ENCODE results near the gene IL1RAPL2.

Gene IL1RAPL2

DNA sequence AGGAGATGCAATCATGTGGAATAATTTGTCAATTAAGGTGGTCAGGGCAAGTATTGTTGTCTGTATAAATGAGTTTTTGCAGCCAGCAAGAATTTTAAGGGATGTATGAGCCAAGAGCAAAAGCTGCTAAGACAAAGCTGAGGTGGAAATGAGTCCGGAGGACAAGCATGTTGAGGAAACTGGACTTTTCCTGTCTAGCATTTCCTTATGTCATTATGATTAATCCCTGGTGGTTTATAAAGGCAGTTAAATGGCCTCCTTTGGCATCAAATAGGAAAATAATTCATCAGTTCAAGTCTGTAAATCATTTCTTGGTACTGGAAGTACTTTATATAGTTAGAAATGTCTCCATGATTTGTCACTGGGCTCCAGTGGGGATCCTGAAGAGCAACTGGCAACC is 716.1 kb downstream of the IL1RAPL2 start:
- no peak for DNase-seq

DNA sequence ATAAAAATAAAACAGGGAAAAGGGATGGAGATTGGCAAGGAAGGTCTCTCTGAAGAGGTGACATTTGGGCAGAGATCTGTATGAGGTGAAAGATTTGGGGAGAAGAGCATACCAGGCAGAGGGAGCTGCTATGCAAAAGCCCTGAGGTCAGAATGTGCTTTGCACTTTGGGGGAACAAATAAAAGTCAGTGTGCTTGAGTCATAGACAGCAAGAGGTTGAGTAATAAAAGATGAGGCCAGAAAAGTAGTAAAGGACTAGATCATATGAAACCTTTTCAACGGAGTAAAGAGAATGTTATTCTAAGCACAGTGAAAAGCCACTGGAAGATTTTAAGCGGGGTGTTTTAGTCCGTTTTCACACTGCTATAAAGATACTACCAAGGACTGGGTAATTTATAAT is 731.0 kb downstream of the IL1RAPL2 start:
- no peak for DNase-seq

DNA sequence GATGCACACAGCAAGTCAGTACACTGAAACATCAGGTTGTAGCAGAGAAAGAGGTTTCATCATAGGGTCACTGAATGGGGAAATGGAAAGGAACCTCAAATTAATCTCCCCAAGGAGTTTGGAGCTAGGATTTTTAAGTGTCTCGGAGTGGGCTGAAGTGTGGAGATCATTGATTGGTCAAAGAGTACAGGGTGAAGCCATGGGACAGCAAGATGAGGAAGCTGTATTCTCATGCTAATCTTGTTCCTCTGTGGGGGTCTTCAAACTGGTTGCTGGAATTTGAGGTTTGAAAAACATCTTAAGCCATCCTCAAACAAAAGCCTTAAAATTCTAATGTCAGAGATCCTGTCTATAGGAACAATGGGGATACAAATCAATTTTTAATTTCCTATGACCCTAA is 733.3 kb downstream of the IL1RAPL2 start:
- DNase-seq = no peak

DNA sequence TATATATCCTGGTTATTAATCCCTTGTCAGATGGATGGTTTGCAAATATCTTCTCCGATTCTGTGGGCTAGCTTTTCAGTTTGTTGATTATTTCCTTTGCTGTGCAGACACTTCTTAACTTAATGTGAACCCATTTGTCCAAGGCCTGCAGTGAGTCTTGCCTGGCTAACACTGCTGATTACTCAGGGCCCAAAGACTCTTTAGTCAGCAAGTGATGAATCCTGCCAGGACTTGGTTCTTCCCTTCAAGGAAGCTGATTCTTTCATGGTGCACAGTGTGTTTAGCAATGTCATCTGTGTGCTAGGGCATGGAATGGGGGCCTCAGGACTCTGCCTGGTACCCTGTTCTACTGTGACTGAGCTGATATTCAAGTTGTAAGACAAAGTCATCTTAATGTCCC is 736.2 kb downstream of the IL1RAPL2 start:
- no peak for DNase-seq

DNA sequence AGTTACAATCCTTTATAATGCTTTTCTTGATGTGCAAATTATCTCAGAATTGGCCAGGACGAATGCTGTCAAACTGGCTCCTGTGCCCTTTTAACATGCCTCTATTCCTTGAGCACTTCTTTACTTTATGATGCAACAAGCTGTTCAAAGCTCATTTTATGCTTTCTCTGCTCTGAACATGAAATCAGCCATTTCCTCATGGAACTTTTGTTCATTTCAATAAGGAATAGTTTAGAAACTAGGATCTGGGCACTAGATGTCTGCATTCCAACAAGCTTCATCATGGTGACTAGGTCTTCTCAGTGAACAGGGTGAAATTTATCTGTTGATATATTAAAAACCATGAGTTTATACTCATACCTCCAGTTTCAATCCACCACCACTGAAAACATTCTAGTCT is 741.8 kb downstream of the IL1RAPL2 start:
- DNase-seq = no peak

DNA sequence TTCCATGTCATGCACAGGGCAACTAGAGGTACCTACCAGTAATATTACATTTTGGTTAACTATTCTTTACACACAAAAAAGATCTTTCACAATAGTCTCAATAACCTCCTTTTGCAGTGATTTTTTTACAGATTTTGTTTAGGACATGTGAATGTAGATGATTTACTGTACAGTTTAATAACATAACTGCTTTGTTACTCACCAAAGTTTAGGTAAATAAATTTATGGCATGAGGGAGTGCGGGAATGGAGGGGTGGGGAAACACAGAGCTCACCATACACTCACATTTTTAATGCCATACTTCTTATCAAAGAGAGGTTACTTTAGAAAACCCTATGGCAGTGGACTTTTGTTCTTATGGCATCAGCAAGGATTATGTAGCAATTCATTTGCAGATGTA is 747.6 kb downstream of the IL1RAPL2 start:
- DNase-seq = no peak

DNA sequence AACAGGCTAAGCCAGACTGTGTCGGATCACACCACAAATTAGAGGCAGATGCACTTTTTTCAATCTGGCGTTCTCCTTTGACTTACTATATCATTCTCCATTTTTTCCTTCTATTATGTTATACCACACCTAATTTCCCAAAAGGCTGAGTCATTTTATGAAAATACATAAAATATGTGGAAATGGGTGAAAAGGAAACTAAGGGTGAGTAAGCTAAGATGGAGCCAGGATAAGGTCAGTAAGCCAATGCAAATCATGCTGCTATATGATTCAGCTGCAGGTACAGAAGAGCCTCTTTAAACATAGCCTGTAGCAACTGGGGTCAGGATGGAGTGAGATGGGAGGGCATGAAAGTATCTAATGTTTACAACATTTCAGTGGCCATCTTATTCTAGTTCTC is 748.5 kb downstream of the IL1RAPL2 start:
- DNase-seq = no peak

DNA sequence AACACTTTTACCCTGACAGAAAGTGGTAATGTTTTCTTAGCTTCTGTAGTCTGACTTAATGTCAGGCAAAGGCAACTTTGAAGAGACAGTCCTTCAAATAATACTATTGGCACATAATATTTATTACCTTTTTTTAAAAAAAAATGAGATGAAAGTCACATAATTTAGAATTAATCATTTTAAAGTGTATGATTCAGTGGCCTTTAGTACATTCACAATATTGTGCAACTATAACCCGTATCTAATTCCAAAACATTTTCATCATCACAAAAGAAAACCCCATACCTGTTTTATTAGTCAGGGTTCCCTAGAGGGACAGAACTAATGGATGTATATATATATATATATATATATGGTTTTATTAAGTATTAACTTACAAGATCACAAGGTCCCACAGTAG is 749.2 kb downstream of the IL1RAPL2 start:
- no peak for DNase-seq

DNA sequence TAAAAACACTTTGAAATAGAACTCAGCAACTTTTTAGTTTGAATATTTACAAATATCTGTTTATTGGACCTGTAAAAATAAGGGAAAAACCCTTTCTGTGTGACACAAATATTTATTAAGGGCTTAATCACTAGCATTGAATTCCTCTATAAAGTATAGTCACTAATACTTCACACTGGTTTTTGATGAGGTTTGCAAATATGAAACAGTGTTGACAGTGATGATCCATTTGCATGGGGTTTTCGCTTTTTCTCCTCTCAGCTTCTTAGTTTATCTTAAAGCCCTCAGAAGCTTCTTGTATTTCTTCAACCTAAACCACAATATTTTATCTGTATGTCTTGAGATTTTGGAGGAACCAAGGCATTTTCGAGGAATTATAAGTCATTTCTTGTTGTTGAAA is 751.1 kb downstream of the IL1RAPL2 start:
- no peak for DNase-seq

DNA sequence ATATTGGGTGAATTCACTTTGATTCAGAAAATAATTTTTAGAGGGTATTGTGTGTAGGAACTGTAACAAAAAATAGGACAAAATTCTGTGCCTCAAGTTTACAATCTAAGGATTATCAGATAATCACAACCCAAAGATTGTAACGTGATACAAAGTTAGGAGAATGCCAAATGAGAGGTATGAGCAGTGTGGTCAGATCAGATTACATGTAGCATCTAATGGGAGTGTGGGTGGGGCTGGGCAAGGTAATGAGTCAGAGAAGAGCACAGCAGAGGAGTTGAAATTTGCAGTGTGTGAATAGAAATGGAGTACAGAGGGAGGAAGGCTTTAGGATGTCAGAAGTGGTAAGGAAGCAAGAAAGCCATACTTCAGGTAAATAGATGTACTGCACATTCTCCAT is 757.9 kb downstream of the IL1RAPL2 start:
- DNase-seq = no peak

DNA sequence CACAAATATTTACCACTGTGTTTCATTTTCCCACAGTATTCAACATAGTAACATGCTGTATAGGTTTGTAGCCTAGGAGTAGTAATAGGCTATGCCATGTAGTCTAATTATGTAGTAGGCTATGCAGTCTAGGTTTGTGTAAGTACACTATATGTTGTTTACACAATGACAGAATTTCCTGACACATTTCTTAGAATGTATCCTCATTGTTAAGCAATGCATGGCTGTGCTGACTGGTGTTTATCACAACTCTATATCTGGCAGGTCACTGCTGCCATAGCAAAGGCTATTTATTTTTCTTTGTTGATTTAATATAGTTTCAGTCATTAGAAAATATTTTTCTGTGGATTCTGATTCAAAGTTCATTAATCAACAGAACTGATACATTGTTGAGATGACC is 762.8 kb downstream of the IL1RAPL2 start:
- DNase-seq = no peak

DNA sequence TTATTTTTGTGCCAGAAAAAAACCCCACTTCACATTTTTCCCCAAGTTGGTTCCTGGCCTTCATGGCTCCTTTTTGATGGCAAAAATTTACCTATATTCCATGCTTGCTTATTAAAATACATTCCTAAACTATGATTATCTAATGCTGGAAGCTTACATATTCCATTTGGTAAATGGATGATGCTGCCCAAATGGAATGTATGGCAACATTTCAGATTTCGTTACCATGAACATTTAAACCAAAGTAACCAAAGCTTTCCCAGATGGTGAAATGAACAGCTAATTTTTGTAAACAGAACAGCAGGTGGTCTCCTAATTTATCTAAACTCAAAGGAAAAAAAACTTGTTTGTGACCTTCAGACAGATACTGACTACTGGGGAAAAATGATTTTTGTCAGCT is 765.2 kb downstream of the IL1RAPL2 start:
- no peak for DNase-seq

DNA sequence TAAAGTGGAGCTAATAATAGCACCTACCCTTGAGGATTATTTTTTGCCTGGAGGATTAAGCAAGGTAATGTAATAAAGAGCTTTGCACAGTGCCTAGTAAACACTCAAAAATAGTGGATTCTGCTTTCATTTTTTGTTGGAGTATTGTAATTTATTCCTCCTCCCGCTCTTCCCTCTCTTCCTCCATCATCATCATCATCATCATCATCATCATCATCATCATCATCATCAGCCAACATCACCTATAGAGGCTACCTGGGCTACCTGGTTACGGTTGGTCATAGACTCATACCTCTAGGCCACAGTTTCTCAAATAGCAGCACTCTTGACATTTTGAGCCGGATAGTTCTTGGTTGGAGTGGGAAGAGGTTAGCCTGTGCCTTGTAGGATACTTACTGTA is 781.4 kb downstream of the IL1RAPL2 start:
- no peak for DNase-seq

DNA sequence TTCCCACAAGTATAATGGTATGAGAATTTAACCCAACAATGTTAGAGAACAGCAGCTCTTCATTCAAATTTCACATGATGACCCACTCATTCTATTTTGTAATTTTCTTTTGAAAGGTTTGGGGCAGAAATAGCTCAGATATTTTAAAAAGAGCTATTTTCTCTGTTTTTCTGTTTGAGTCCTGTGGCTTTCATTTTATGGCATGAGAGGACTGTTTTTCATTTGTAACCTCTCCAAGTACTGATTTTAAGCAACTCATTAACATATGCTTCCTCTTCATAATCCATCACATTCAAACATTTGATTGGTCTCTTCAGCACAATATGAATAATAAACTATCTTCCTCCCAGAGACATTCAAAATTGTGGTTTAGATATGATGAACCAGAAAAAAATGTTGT is 783.5 kb downstream of the IL1RAPL2 start:
- DNase-seq = no peak

DNA sequence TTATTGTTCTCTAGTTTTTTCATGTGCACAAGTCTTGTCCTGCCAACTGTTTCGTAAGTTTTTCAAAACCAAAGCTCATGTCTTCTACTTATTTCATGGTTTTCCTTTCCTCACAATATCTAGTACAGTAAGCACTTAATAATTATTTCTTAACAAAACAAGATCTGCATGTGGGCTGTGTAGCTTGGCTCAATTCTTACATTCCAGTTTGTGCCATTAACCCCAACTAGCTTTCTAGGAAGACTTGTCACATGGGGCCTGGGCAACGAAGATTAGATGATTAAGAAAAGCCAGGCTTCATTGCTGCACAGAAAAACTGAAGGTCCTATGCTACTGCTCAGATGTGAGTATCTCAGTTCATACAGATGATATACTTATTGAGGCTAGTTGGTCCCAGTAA is 809.8 kb downstream of the IL1RAPL2 start:
- DNase-seq = no peak

DNA sequence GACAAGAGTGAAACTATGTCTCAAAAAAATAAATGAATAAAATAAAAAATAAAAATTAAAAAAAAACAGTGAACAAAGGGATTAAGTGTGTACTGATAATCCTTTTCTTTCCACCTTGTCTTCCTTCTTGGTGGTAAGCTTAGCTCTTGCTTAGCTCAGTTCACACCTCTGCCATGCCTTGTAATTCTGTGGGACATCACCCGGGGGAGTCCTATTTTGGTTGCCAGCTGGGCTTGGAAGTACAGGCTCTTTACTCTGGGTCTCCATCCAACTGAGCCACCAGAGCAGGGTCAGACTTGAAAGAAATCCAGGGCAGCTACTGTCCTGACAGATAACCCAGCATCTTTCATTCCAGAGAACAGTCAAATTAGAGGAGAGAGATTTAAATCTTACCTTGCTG is 858.7 kb downstream of the IL1RAPL2 start:
- DNase-seq = no peak

DNA sequence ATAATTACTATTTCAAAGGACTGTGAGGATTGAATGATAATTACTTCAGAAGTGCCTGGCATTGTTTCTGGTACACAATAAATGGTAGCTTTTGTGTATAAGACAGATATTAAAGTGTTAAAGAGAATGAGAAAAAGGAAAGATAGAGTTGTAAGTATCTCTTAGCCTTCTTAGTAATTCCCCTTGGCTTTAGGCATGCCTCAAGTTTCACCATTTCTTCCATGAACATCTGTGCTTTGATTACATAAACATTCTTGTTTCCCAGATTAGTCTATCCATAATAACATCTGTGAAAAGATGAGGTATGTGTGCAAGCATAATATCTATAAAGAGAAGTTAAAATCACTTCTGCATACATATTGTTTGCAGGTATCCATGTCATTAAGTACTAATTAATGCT is 885.4 kb downstream of the IL1RAPL2 start:
- no peak for DNase-seq

DNA sequence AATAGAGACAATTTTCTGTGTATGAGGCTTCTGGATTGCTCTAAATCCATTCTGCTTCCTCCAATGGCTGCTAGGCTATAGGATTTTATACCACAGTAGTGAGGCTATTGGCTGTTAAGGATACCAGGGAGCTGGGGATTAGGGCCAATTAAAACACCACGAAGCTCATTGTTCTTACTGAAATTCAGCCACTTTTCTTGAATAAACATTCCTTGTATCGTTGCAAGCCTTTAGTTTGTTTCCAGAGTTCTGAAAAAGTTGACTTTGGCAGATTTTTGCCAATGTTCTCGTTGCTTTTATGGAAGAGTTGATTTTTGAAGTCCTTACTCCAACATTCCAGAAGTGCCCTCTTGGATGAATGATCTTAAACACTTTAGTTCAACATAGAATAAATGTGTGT is 892.8 kb downstream of the IL1RAPL2 start:
- no peak for DNase-seq

DNA sequence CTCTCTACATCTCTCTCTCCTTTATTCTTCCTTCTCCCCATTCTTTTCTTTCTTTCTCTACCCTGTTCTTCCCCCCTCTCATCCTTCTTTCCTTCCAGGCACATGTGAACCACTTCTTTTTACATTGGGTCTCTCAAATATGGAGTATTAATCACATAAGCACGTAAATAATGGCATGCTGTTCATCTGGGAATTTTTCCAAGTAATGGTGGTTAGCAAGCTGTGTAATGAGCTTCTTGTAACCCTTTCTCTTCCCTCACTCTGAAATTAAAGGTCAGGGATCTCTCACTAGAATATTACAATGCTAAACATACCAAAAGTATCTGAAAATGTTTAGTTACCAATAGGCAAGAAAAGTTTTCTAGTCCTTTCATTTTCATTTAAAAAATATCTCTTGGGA is 894.4 kb downstream of the IL1RAPL2 start:
- no peak for DNase-seq

DNA sequence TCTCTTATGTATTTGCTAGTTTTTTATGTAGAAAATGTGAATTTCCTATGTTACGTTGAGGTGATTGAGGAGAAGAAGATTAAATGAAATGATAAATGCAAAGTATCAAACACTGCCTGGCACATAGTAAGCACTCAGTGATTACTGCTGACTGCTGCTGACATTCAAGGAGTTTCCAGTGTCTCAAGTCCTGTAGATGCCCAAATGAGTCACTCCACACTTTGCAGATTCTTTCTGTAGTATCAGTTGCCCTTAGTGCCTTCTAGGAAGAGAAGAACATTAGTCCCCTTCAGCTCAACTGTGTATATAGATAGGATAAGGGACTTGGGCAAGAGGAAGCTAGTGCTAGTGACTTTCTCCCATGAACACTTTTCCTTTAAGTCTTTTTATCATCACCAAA is 895.0 kb downstream of the IL1RAPL2 start:
- no peak for DNase-seq

DNA sequence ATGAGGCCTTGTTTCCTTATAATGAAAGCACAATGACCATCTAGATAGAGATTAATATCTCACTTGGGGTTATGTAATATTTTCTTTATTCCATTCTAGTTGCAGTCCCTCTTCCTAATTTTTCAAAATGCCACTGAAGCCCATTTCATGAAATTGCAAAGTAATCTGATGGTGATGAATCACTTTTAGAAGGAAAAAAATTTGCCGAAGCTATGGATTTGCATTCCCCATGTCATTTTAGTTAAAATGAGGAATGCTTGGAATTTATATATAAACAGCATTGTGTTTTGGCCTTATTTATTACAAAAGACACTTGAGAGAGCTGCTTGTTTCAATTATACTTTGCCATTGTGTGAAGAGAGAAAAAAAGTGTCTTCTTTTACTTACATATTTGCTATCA is 896.2 kb downstream of the IL1RAPL2 start:
- DNase-seq = no peak

DNA sequence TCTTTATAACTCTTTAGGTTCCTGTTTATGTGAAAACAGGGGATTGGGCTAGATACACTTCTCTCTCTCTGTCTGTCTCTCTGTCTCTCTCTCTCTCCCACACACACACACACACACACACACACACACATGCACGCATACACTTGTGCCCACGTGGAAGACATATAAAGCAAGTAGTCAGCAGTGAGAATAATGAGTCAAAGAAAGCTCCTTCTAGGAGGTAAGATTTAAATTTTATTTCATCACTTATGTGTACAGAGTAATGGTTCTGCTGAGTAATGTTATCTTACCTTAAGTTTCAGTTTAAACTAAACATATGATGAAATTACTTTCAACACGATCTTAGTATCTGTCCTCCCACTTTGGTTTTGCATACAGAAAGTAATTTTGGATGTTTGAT is 897.5 kb downstream of the IL1RAPL2 start:
- DNase-seq = no peak

DNA sequence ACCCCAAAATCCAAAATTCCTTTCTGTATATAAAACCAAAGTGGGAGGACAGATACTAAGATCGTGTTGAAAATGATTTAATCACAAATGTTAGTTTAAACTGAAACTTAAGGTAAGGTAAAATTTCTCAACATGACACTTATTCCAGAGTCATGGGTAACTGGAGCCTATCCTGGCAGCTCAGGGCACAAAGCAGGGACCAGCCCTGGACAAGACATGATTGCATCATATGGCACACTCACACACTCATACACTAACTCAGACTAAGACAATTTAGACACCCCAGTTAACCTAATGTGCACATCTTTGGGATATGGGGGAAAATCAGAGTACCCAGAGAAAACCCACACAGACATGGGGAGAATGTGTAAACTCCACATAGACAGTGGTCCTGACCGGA is 898.6 kb downstream of the IL1RAPL2 start:
- no peak for DNase-seq

DNA sequence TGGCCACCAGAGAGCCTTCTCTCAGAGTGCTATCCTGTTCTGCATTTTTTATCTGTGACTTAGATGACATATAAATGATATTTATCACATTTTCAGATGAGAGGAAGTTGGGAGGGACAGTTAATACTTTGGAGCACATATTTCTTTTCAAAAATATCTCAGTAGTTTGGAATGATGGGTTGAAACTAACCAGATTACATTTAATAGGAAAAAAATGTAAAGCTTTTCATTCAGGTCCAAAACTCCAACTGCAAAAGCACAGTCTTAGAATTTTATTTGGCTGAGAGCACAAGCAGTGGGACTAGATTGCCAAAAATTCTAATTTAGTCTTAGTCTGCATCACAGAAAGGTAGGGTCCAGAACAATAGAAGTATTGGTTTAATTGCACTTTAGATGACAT is 902.7 kb downstream of the IL1RAPL2 start:
- DNase-seq = no peak

DNA sequence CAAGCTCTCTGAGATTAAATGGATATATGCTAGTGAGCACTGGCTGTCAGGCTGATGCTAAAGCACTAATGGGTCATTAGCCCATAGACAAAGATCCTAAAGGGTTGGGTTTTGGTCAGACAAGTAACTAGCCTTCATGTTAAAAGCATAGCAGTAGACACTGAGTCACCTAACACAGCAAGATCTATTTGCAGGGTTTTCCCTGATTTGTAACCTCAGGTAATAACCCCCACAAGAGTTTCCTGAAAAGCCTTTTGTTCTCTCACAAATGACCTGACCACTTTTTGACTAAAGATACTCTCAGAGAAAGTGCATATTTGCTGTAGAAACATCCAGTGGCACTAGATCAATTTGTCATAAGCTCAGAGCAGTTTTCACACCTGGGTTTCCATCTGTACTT is 905.6 kb downstream of the IL1RAPL2 start:
- DNase-seq = no peak

DNA sequence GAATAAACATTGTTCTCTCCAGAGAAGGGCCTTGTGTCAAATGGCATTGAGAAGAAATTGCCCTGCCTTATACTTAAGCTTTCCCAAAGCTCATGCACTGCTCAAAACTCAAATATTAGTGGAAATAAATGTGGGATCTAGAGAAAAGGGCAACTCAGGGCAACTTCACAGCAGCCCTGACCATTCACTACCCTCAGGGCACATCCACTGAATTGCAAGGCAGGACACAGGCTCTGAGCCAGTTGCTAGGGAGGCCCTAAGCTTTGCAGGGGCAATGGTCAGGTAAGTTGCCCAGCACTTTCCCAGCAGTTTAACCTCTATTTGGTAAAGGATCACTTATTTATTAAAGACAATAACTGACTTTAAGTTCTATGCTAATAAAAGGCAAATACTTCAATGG is 909.8 kb downstream of the IL1RAPL2 start:
- DNase-seq = no peak

Measured in NCI-H1436 treated with DMSO at 0.1 percent for 48 hours (cell line).